Muscle of arm (tissue), 12 donors: Measurements from ENCODE around the gene HEPACAM2. TPM values are rescaled to one million over a fixed set of nuclear protein-coding genes. Genes with fewer than 3 reads are reported as not detected.

Experiments used
- DNase-seq: peaks from one replicate; pipeline ENCODE4 v3.0.0-alpha.2; 2013
- polyA plus RNA-seq, 12 donors: library from polyadenylated mRNA; unstranded; fragments of 120-200 nt; gene quantifications; one replicate each; pipeline ENCODE4 v1.2.1, GENCODE V29; 2013; ENCODE audit not compliant: insufficient read length in 12 of 12

HEPACAM2 gene
- polyA plus RNA-seq, 12 donors: 0.18 to 20.1 (median 0.39) TPM; not detected in 8

GRCh38 chr7:93148144-93148543, 78.1 kb downstream of the HEPACAM2 start, which contains the start of gene SAMD9L:
Gene SAMD9L, minus strand, starts transcription at chr7:93148385. Its CDS starts 12,414 bp downstream, at chr7:93135971.
- DNase-seq: peak; percentile 25

- DNase-seq: peak; percentile 53
Measured at GRCh38 chr7:93147363-93147762, 78.9 kb downstream of the HEPACAM2 start.

- DNase-seq: peak; percentile 38
Measured at GRCh38 chr7:93146472-93147141, 79.7 kb downstream of the HEPACAM2 start.

- DNase-seq: no peak
Measured at GRCh38 chr7:93146036-93146435, 80.2 kb downstream of the HEPACAM2 start.

- DNase-seq: no peak
Measured at GRCh38 chr7:93145354-93145753, 80.9 kb downstream of the HEPACAM2 start.

- DNase-seq: no peak
Measured at GRCh38 chr7:93142127-93142526, 84.1 kb downstream of the HEPACAM2 start.

- DNase-seq: no peak
Measured at GRCh38 chr7:93140582-93141191, 85.6 kb downstream of the HEPACAM2 start.

GRCh38 chr7:93138576-93138975, 87.7 kb downstream of the HEPACAM2 start:
- no peak for DNase-seq

Other genes starting within 250 kb of the HEPACAM2 start
- gene SAMD9, start 108.5 kb downstream of the HEPACAM2 start, polyA plus RNA-seq: 1 to 10 TPM in 11 of 12 donors, not detected in 1; 3.0 to 5.9 (median 3.7) TPM
- gene SAMD9L, start 78.1 kb downstream of the HEPACAM2 start, polyA plus RNA-seq: 10 to 100 TPM in 3 of 12 donors, 1 to 10 TPM in 8, not detected in 1; 5.0 to 12.5 (median 6.9) TPM
- 10 to 100 TPM in 11 of 12 donors, not detected in 1; 15.0 to 26.3 (median 20.2) TPM for gene VPS50, start 5.9 kb upstream of the HEPACAM2 start, polyA plus RNA-seq